Hepatocyte (in vitro differentiated cells): ENCODE data around the gene TMEM63B.

Experiments used
- EZH2 ChIP-seq: fragments of 200-600 bp; sonication (generic); IDR thresholded peaks from 2 replicates; pipeline ENCODE4 v1.6.1; 2016; ENCODE audit warnings: antibody characterized with exemption, mild to moderate bottlenecking, borderline replicate concordance
- EZH2phosphoT487 ChIP-seq: fragments of 200-600 bp; sonication (generic); IDR thresholded peaks from one replicate; pipeline ENCODE4 v1.6.1; 2018; ENCODE audit warnings: antibody characterized with exemption, mild to moderate bottlenecking, low read depth, moderate library complexity; ENCODE audit not compliant: unreplicated experiment, severe bottlenecking
- TF ChIP-seq, protein P1 (sequence below): fragments of 200-600 bp; sonication (generic); IDR thresholded peaks from 2 replicates; pipeline ENCODE4 v1.5.1; 2016; ENCODE audit warnings: antibody characterized with exemption, mild to moderate bottlenecking; ENCODE audit not compliant: poor library complexity

DNA sequence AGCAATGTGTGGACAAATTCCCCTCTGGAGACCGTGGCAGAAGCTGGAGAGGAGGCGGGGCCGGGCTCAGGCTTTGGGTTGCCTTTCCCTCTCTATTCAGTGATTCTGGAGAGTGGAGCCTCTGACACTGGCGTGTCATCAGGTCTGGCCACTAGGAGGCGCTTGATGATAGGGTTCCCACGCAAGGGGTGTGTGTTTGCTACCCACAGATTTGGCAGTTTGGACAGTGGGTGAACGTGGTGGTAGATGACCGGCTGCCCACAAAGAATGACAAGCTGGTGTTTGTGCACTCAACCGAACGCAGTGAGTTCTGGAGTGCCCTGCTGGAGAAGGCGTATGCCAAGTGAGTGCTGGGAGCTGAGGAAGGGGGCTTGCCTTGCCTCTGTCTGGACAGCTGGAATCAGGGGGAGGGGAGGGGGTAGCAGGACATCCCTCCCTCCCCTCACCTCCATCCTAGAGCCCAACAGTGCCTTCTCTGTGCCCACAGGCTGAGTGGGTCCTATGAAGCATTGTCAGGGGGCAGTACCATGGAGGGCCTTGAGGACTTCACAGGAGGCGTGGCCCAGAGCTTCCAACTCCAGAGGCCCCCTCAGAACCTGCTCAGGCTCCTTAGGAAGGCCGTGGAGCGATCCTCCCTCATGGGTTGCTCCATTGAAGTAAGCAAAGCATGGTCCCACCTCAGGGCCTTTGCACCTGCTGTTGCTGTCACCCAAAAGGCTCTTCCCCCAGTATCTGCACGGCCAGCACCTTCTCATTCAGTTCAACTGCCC, 45.6 kb downstream of the TMEM63B start:
- TF ChIP-seq, protein P1, sequence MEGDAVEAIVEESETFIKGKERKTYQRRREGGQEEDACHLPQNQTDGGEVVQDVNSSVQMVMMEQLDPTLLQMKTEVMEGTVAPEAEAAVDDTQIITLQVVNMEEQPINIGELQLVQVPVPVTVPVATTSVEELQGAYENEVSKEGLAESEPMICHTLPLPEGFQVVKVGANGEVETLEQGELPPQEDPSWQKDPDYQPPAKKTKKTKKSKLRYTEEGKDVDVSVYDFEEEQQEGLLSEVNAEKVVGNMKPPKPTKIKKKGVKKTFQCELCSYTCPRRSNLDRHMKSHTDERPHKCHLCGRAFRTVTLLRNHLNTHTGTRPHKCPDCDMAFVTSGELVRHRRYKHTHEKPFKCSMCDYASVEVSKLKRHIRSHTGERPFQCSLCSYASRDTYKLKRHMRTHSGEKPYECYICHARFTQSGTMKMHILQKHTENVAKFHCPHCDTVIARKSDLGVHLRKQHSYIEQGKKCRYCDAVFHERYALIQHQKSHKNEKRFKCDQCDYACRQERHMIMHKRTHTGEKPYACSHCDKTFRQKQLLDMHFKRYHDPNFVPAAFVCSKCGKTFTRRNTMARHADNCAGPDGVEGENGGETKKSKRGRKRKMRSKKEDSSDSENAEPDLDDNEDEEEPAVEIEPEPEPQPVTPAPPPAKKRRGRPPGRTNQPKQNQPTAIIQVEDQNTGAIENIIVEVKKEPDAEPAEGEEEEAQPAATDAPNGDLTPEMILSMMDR, result peak; percentile 84
- TF ChIP-seq EZH2phosphoT487, result no peak
- no peak for TF ChIP-seq EZH2
